Neural progenitor cell (in vitro differentiated cells): ENCODE data around the gene CXCR5. TPM values are rescaled to one million over a fixed set of nuclear protein-coding genes. Genes with fewer than 3 reads are reported as not detected.
A peak's percentile ranks its signal among the peaks of the same experiment; 100 is the strongest.

Experiments
- DNase-seq: peaks from one replicate; pipeline ENCODE4 v3.0.0-alpha.2; 2016; ENCODE audit warnings: low spot score
- H2AFZ ChIP-seq: fragments of 200-600 bp; sonication (generic); replicated peaks from 2 replicates; pipeline ENCODE4 v1.6.1; 2016; ENCODE audit warnings: antibody characterized with exemption
- H3F3A ChIP-seq: fragments of 200-600 bp; sonication (generic); 2 replicates; pipeline ENCODE4 v1.6.1; 2016; ENCODE audit warnings: antibody characterized with exemption, low read depth
- H3K27ac ChIP-seq: fragments of 200-600 bp; sonication (generic); 2 replicates; pipeline ENCODE4 v1.5.1; 2016; ENCODE audit warnings: mild to moderate bottlenecking
- H3K27me3 ChIP-seq: fragments of 200-600 bp; sonication (generic); 2 replicates; pipeline ENCODE4 v1.6.1; 2016; ENCODE audit warnings: mild to moderate bottlenecking, moderate library complexity
- H3K36me3 ChIP-seq: fragments of 200-600 bp; sonication (generic); 2 replicates; pipeline ENCODE4 v1.5.1; 2016
- H3K4me1 ChIP-seq: fragments of 200-600 bp; sonication (generic); 2 replicates; pipeline ENCODE4 v1.6.1; 2016; ENCODE audit warnings: mixed run types
- H3K4me2 ChIP-seq: fragments of 200-600 bp; sonication (generic); 2 replicates; pipeline ENCODE4 v1.6.1; 2016
- H3K4me3 ChIP-seq: fragments of 200-600 bp; sonication (generic); 2 replicates; pipeline ENCODE4 v1.5.1; 2016
- H3K79me2 ChIP-seq: fragments of 200-600 bp; sonication (generic); 2 replicates; pipeline ENCODE4 v1.6.1; 2016; ENCODE audit warnings: low read depth
- H3K9ac ChIP-seq: fragments of 200-600 bp; sonication (generic); 2 replicates; pipeline ENCODE4 v1.6.1; 2016
- H3K9me3 ChIP-seq: fragments of 200-600 bp; sonication (generic); 2 replicates; pipeline ENCODE4 v1.5.1; 2016; ENCODE audit warnings: low read depth
- H4K20me1 ChIP-seq: fragments of 200-600 bp; sonication (generic); 2 replicates; pipeline ENCODE4 v1.6.1; 2016; ENCODE audit warnings: low read depth
- H3K27ac Mint-ChIP-seq: 3 replicates; pipeline ENCODE4 v1.8.0; 2021; ENCODE audit warnings: mixed read lengths
- H3K27me3 Mint-ChIP-seq: 2 replicates; pipeline ENCODE4 v1.8.0; 2022; ENCODE audit warnings: low read depth, mild to moderate bottlenecking, inconsistent platforms, moderate library complexity, mixed read lengths; ENCODE audit not compliant: insufficient read depth
- H3K36me3 Mint-ChIP-seq: 3 replicates; pipeline ENCODE4 v1.8.0; 2021; ENCODE audit warnings: mixed read lengths
- H3K4me1 Mint-ChIP-seq: 3 replicates; pipeline ENCODE4 v1.8.0; 2021; ENCODE audit warnings: mixed read lengths
- H3K4me3 Mint-ChIP-seq: 3 replicates; pipeline ENCODE4 v1.8.0; 2021; ENCODE audit warnings: mild to moderate bottlenecking, moderate library complexity, mixed read lengths
- H3K9me3 Mint-ChIP-seq: 3 replicates; pipeline ENCODE4 v1.8.0; 2020; ENCODE audit warnings: mixed read lengths
- EZH2 ChIP-seq: fragments of 200-600 bp; sonication (generic); IDR thresholded peaks from 2 replicates; pipeline ENCODE4 v1.6.1; 2017; ENCODE audit warnings: antibody characterized with exemption, mild to moderate bottlenecking, moderate library complexity
- EZH2phosphoT487 ChIP-seq: fragments of 200-600 bp; sonication (generic); IDR thresholded peaks from 2 replicates; pipeline ENCODE4 v1.6.1; 2017; ENCODE audit warnings: antibody characterized with exemption
- total RNA-seq: library from RNA; depleted of rRNA; stranded (reverse); fragments of >200 nt; gene quantifications from 2 replicates; pipeline ENCODE4 v1.2.3, GENCODE V29; 2015; ENCODE audit warnings: low replicate concordance
- TF ChIP-seq, protein P1 (sequence below): fragments of 200-600 bp; sonication (generic); IDR thresholded peaks from 2 replicates; pipeline ENCODE4 v1.5.1; 2017; ENCODE audit warnings: antibody characterized with exemption, mild to moderate bottlenecking

Gene CXCR5
- total RNA-seq, 1 donor from 2014 or later = not detected

DNA sequence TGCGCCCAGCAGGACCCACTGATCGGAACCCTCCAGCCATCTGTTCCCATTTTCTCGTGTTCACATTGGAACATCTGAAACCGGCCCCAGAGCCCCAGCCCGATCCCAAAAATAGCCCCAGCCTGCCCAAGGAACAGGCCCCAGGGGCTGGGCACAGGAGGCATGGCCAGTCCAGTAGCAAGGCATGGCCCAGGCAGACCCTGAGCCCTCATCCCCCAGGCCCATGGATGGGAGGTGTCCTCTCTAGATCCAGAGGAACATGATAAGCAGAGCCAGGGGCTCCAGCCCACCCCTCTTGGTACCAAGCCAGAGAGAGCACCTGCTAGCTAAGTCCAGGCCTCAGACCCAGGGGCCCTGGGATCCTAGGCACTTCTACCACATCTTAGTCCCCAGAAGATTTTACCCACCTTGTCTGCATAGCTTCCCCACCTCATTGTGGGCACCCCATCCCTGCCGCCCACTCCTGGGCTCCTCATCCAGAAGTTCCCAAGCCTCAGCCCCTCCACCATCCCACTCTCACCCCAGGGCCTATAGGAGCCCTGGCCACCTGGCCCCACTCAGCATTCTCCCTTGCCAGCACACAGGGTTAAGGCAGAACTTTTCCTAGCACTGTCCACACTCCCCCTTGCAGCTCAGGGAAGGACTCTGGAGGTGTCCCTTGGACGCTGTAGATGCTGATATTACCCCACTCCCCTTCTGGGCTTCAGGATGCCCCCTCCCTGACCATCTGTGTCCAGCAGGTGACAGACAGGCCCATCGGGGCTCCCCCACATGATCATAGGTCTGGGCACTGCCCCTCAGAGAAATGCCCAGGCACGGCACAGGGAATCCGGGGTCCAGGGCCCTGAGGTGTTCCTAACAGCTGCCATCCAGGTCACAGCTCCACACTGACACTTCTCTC, 32.5 kb downstream of the CXCR5 start:
- H3K4me3 ChIP-seq = peak overlapping the region; percentile 18
- no peaks in the 10 kb centered on the region for H3K9me3 Mint-ChIP-seq

DNA sequence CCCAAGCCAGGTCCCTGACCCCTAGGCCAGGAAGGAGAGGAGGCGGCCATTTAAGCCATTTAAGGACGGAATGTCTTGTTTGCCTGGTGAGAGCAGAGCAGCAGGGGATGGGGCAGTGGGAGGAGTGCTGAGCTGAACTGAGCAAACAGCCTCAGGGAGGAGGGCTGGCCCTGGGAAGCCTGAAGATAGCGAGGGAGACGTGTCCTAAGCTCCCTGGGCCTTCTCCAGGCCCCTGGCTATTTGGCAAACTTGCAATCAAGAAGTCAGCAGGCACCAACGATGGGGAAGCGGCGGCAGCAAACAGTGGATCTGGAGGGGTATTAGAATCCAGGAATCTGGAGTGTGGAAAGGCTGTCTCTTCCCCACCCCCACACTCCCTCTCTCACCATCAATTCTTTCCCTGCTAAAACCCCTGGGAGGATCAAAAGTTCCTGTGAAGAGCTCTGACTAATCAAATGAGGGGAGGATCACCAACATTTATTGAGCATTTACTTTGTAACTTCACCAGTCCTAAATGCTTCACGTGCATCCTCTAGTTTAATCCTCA, 33.2 kb downstream of the CXCR5 start:
- Histone ChIP-seq H3K27ac (peak overlapping the region; percentile 79), H3K9ac (no peak overlapping the region), H3K27me3 (no peaks in the 10 kb centered on the region), H2AFZ (no peak overlapping the region), H3K79me2 (peaks cover 93% of the 10 kb centered on the region), H3K4me1 (peaks cover 98% of the 10 kb centered on the region), H3K4me3 (peak overlapping the region; percentile 18), H3K9me3 (no peaks in the 10 kb centered on the region), H4K20me1 (peaks cover 60% of the 10 kb centered on the region), H3K36me3 (no peaks in the 10 kb centered on the region), H3F3A (peaks cover 81% of the 10 kb centered on the region), H3K4me2 (peak overlapping the region; percentile 99)
- peaks cover 6% of the 10 kb centered on the region for H3K27me3 Mint-ChIP-seq
- peak overlapping the region; percentile 90 for H3K27ac Mint-ChIP-seq
- H3K4me3 Mint-ChIP-seq = peak overlapping the region; percentile 78
- H3K36me3 Mint-ChIP-seq = no peaks in the 10 kb centered on the region
- DNase-seq = peak; percentile 79
- no peaks in the 10 kb centered on the region for H3K9me3 Mint-ChIP-seq
- TF ChIP-seq EZH2 (no peak), EZH2phosphoT487 (no peak)
- TF ChIP-seq, protein P1, sequence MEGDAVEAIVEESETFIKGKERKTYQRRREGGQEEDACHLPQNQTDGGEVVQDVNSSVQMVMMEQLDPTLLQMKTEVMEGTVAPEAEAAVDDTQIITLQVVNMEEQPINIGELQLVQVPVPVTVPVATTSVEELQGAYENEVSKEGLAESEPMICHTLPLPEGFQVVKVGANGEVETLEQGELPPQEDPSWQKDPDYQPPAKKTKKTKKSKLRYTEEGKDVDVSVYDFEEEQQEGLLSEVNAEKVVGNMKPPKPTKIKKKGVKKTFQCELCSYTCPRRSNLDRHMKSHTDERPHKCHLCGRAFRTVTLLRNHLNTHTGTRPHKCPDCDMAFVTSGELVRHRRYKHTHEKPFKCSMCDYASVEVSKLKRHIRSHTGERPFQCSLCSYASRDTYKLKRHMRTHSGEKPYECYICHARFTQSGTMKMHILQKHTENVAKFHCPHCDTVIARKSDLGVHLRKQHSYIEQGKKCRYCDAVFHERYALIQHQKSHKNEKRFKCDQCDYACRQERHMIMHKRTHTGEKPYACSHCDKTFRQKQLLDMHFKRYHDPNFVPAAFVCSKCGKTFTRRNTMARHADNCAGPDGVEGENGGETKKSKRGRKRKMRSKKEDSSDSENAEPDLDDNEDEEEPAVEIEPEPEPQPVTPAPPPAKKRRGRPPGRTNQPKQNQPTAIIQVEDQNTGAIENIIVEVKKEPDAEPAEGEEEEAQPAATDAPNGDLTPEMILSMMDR = no peak
- H3K4me1 Mint-ChIP-seq = peaks cover 90% of the 10 kb centered on the region

More for the DNA sequence above, 32.5 kb downstream of the CXCR5 start:
- Histone ChIP-seq H3K79me2 (peaks cover 92% of the 10 kb centered on the region), H3K9me3 (no peaks in the 10 kb centered on the region), H2AFZ (no peak overlapping the region), H3K4me2 (peak overlapping the region; percentile 99), H3K4me1 (peaks cover 98% of the 10 kb centered on the region), H4K20me1 (peaks cover 59% of the 10 kb centered on the region), H3K27ac (peak overlapping the region; percentile 79), H3K27me3 (no peaks in the 10 kb centered on the region), H3F3A (peaks cover 81% of the 10 kb centered on the region), H3K9ac (no peak overlapping the region), H3K36me3 (no peaks in the 10 kb centered on the region)
- peaks cover 91% of the 10 kb centered on the region for H3K4me1 Mint-ChIP-seq
- peak overlapping the region; percentile 90 for H3K27ac Mint-ChIP-seq
- DNase-seq = no peak
- H3K36me3 Mint-ChIP-seq = no peaks in the 10 kb centered on the region
- peaks cover 6% of the 10 kb centered on the region for H3K27me3 Mint-ChIP-seq
- H3K4me3 Mint-ChIP-seq = peak overlapping the region; percentile 78
- TF ChIP-seq EZH2 = no peak
- TF ChIP-seq, protein P1 = no peak
- TF ChIP-seq EZH2phosphoT487 = no peak

DNA sequence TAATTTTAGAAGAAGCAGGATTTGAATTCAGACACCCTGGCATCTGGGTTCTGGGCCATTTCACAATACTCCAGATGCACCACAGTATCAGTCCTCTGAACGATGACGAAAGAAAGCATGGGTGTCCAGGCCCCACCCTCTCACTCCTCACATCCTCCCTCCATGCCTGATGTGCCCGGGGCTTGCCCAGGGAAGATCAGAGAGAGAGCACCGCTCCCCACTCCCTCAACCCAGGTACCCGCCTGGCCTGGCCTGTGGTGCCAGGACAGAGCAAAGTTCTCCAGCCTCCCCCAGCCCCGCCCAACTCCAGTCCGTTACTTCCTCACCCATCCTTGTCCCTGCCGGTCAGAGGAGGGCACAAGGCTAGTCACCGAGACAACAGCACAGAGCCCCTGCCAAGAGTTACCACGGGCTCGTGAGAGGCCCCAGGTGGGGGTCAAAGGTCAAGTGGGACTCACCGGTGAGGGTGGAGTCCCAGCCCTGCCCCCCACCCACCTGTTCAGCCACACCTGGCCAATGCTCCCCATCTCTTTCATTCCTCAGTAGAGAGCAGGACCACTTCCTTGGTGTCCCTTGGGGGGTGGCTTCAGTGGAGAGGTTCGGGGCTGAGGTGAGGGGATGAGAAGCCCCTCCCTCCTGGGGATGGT, 33.9 kb downstream of the CXCR5 start:
- Histone ChIP-seq H3K4me3 (no peak overlapping the region), H3K9me3 (no peaks in the 10 kb centered on the region), H3F3A (peaks cover 79% of the 10 kb centered on the region), H3K36me3 (no peaks in the 10 kb centered on the region), H3K4me2 (peak overlapping the region; percentile 99), H3K79me2 (peaks cover 93% of the 10 kb centered on the region), H3K27me3 (no peaks in the 10 kb centered on the region), H2AFZ (no peak overlapping the region), H4K20me1 (peaks cover 67% of the 10 kb centered on the region), H3K9ac (no peak overlapping the region), H3K4me1 (peaks cover 98% of the 10 kb centered on the region), H3K27ac (peak overlapping the region; percentile 79)
- Mint-ChIP-seq H3K27ac (peak overlapping the region; percentile 93), H3K9me3 (no peaks in the 10 kb centered on the region), H3K36me3 (no peaks in the 10 kb centered on the region), H3K27me3 (peaks cover 6% of the 10 kb centered on the region), H3K4me1 (peaks cover 83% of the 10 kb centered on the region), H3K4me3 (peak overlapping the region; percentile 78)
- DNase-seq = no peak
- TF ChIP-seq, protein P1 = no peak
- TF ChIP-seq EZH2 (no peak), EZH2phosphoT487 (no peak)
